ENCODE data around the gene MPZL3. TPM values are rescaled to one million over a fixed set of nuclear protein-coding genes. Genes with fewer than 3 reads are reported as not detected.

MPZL3 gene
- total RNA-seq (10 to 100 TPM; 13.2 to 16.3 TPM), polyA plus RNA-seq (ENCODE audit: insufficient read length in 6 of 6) (1 to 10 TPM; 5.2 to 8.8 (median 6.3) TPM)
- long read RNA-seq, donor 1, partial matches to known transcripts: 0 of 1 reads
- long read RNA-seq, donor 1, other reads (novel, unspliced or antisense): 0 of 1 reads
- long read RNA-seq, donor 2, partial matches to known transcripts: 0 of 1 reads
- long read RNA-seq, donor 2, other reads (novel, unspliced or antisense): 0 of 1 reads
- long read RNA-seq, donor 3: 0 reads
- long read RNA-seq, donor 4, partial matches to known transcripts: 0 of 3 reads
- long read RNA-seq, donor 4, other reads (novel, unspliced or antisense): 1 of 3 reads
- long read RNA-seq, donor 5, partial matches to known transcripts: 0 of 1 reads
- long read RNA-seq, donor 5, other reads (novel, unspliced or antisense): 0 of 1 reads
- long read RNA-seq, donor 6: 0 reads
- long read RNA-seq, donor 7: 0 reads
- long read RNA-seq, donor 8, partial matches to known transcripts: 0 of 1 reads
- long read RNA-seq, donor 8, other reads (novel, unspliced or antisense): 0 of 1 reads
- long read RNA-seq, donor 9: 0 reads
- long read RNA-seq, donor 10, partial matches to known transcripts: 0 of 1 reads
- long read RNA-seq, donor 10, other reads (novel, unspliced or antisense): 1 of 1 reads
- long read RNA-seq, donor 11: 0 reads
- long read RNA-seq, donor 12, partial matches to known transcripts: 0 of 1 reads
- long read RNA-seq, donor 12, other reads (novel, unspliced or antisense): 0 of 1 reads

GRCh38 chr11:118251858-118252652 lies at the start of gene MPZL3:
MPZL3 (minus strand) TSS chr11:118252365; CDS start chr11:118252294, 71 bp downstream.
- Histone ChIP-seq H3K36me3 (peaks cover 0 to 13% of the 10 kb centered on the region in 2 donors), H3K4me1 (peaks cover under 1 to 43% of the 10 kb centered on the region in 2 donors), H3K27me3 (no peaks in the 10 kb centered on the region), H3K9me3 (no peaks in the 10 kb centered on the region), H3K4me3 (peak within 1 kb of the TSS; percentile 50 to 55), H3K27ac (peak within 1 kb of the TSS; percentile 89 to 93)
- ATAC-seq (peak; percentile 80), DNase-seq (peak; percentile 84 to 92 (median 88))
- intact Hi-C loops (cut with DNase I): no loop called here
- no peak for TF ChIP-seq CTCF (IDR thresholded peaks at IDR 0.05)

- H3K27ac ChIP-seq: no peak overlapping the region
- no peaks in the 10 kb centered on the region for H3K4me1 ChIP-seq
- DNase-seq (no peak), ATAC-seq (no peak)
- no peaks in the 10 kb centered on the region for H3K36me3 ChIP-seq
- no peaks in the 10 kb centered on the region for H3K27me3 ChIP-seq
- intact Hi-C loops (cut with DNase I): no loop called here
- no peak for TF ChIP-seq CTCF (IDR thresholded peaks at IDR 0.05)
- no peaks in the 10 kb centered on the region for H3K9me3 ChIP-seq
- H3K4me3 ChIP-seq: no peak overlapping the region
Observed at GRCh38 chr11:118301600-118302195, 49.5 kb upstream of the MPZL3 start.

GRCh38 chr11:118295815-118296454 lies 43.8 kb upstream of the MPZL3 start:
- Histone ChIP-seq H3K9me3 (no peaks in the 10 kb centered on the region), H3K4me3 (no peak overlapping the region), H3K4me1 (no peaks in the 10 kb centered on the region), H3K36me3 (no peaks in the 10 kb centered on the region), H3K27me3 (no peaks in the 10 kb centered on the region), H3K27ac (no peak overlapping the region)
- DNase-seq (no peak), ATAC-seq (peak; percentile 78)
- intact Hi-C loops (cut with DNase I): loop anchor here in 1 of 2 donors (10.0 kb wide), 1 partner anchor 49 kb away; the partner anchor contains the start of genes CD3D and CD3G
- peak; percentile 46 to 49 for TF ChIP-seq CTCF (IDR thresholded peaks at IDR 0.05)

- no peak overlapping the region for H3K4me3 ChIP-seq
- no peaks in the 10 kb centered on the region for H3K27me3 ChIP-seq
- H3K36me3 ChIP-seq: no peaks in the 10 kb centered on the region
- ATAC-seq (no peak), DNase-seq (no peak)
- H3K4me1 ChIP-seq: no peaks in the 10 kb centered on the region
- intact Hi-C loops (cut with DNase I): loop anchor here in 1 of 2 donors (10.0 kb wide), 1 partner anchor 50 kb away; the partner anchor contains the start of genes CD3D and CD3G
- no peak for TF ChIP-seq CTCF (IDR thresholded peaks at IDR 0.05)
- no peak overlapping the region for H3K27ac ChIP-seq
- H3K9me3 ChIP-seq: no peaks in the 10 kb centered on the region
Observed at GRCh38 chr11:118295199-118295598, 43.0 kb upstream of the MPZL3 start.
